DMS 273 (cell line): Measurements from ENCODE around the gene PLXDC2.
"Not testable (repeated sequence)": the region's sequence is repeated elsewhere in the genome, so short reads cannot be mapped to it uniquely, and the experiment has no call there.

Source experiments
- DNase-seq: peaks from one replicate; lab custom pipeline; 2025; ENCODE audit not compliant: unreplicated experiment; lab: John Stamatoyannopoulos, UW

PLXDC2 gene

DNA sequence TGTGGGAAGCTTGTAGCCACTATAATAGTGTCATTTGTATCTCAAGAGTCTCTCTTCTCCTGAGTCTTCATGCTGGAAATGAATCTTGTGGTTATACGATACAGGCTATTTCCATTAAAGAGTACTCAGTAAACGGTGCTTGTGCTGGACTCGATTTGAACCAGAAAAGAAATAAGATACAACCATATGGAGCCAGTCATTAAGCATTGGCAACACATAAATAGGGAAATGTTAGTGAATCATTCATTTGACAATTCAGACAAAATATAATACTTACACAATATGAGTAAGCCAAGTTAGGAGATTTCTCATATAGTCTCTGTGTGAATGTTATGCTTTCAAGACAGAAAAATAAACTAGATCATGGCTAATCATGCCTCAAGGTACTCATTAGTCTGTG is 356.8 kb downstream of the PLXDC2 start:
- no peak for DNase-seq

DNA sequence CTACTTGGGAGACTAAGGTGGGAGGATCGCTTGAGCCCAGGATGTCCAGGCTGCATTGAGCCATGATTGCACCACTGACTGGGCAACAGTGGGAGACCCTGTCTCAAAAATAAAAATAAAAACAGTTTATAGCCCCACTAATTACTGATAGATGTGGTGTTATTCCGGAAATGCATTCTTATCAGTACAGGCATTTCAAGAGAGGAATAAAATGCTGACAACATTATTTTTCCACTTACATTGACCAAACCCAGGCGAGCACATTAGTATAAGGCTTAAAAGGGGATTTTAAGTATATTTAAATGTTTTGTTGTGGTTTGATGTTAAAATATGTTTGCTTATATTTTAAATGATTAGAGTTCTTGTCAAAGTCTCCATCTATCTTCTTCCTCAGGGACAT is 359.5 kb downstream of the PLXDC2 start:
- no peak for DNase-seq

DNA sequence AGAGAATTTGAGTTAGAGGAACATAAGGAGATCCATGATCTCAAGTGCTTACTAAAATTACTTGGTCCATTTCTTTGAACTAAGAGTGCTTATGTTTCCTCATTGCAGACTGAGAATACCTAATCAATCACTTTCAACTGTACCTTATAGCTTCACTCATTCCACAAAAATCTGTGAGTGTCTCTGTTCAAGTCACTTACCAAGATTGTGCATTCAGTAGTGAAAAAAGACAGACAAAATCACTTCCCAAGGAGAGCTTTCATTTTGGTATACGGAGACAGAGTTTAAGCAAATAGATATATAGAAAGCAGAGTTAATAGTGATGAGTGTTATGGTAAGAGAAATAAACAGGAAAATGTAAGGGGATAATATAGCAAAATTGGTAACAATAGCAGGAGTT is 364.5 kb downstream of the PLXDC2 start:
- DNase-seq: no peak

DNA sequence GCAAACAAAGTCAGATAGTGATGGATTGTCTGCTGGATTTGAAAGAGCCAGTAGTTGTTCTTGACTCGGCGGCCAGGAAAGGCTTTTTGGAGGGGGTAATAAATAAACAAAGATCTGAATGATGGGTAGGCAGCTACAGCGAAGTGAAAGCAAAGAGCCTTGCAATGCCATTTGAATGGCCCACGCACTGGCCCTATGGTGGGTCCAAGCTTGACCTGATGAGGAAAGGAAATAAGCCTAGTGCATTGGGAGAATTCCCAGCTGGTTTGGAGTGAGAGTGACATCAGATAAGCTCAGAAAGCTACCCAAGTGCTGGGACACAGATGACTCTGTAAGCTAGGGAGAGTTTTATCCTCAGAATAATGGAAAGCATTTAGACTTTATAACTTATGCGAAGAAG is 365.2 kb downstream of the PLXDC2 start:
- no peak for DNase-seq

DNA sequence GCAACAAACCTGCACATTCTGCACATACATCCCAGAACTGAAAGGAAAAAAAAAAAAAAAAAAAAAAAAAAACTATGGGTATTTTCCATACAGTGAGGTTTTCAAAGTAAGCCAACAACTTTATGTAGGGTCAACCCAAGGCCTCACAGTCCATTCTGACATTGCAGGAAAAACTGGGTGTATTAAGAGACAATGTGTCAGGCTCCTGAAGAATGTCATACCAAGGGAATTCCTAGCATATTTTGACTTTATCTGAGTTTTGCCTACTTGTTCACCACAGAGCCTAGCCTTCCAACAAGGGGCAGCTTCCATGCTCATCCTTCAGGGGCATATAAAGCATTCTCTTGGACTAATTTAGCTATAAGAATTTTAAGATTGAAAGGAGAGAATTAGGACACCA is 368.9 kb downstream of the PLXDC2 start:
- DNase-seq: no peak

DNA sequence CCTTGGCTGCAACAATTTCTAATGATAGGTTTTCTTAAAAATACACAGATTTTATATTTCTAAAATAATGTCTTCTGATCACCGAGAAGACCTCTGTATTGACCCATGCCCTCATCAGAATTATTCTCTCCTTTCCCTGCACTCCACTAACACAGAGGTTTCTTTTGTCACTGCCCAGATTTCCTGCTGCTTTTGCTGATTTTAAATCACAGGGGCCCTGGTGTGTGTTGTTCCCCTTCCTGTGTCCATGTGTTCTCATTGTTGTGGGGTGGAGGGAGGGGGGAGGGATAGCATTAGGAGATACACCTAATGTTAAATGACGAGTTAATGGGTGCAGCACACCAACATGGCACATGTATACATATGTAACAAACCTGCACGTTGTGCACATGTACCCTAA is 375.2 kb downstream of the PLXDC2 start:
- not testable (repeated sequence) for DNase-seq

DNA sequence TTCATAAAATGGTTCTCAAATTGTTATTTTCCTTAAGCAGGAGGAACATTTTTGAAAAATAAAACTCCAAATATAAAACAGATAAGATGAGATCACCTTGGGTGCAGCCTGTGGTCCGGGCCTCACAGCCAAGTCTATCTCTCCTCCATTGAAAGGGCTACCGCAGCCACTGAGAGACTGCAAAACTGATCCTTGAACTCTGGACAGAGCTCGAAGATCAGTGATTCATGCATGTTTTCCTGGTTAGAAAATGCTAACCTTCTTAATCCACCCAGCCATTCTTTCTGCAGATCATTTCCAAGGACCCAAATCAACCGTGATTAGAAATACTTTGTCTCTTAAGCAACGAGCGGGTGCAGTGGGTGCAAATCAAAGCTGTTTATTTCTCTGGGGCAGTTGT is 378.8 kb downstream of the PLXDC2 start:
- DNase-seq: no peak

DNA sequence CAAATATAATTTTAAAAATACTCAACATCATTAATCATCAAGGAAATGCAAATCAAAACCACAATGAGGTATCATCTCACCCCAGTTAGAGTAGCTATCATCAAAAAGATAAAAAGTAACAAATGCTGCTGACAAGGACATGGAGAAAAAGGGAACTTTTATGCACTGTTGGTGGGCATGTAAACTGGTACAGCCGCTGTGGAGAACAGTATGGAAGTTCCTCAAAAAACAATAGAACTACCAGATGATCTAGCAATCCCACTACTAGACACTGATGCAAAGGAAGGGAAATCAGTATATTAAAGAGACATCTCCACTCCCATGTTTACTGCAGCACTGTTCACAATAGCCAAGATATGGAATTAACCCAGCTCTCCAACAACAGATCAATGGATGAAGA is 384.5 kb downstream of the PLXDC2 start:
- no peak for DNase-seq

DNA sequence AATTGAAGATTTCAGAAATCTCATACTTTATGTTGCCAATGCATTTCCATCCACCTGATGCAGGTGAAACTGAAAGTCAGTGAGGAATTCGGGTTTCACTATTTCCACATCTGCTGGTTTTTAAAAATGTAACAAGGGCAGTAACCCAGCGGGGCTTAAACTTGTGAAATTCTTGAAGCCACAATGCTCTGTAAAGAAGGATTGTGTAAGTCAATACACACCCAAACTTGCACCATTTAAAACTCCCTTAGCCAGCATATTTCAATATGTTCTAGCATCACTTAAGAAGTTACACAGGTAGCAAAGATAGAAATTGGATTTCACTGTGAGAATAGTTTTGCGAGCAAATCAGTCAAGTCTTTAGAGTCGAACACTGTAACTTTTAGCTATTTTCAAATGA is 386.1 kb downstream of the PLXDC2 start:
- DNase-seq: no peak

DNA sequence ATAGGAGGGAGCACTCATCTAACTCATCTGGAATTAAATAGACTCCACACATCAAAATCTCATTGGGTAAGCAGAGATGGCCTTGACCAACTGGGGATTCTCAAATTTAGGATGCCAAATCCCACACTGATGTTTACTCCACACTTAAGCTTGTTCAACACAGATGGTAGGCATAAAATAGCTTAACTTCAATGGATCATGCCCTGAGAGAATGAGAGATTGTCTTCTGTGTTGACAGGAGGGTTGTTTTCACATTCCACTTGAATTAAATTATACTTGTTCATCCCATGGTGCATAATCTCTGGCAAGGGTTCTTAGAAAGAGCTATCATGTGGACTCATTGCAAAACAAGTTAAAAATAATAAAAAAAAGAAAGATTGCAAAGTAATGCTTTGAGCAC is 391.4 kb downstream of the PLXDC2 start:
- DNase-seq: no peak

DNA sequence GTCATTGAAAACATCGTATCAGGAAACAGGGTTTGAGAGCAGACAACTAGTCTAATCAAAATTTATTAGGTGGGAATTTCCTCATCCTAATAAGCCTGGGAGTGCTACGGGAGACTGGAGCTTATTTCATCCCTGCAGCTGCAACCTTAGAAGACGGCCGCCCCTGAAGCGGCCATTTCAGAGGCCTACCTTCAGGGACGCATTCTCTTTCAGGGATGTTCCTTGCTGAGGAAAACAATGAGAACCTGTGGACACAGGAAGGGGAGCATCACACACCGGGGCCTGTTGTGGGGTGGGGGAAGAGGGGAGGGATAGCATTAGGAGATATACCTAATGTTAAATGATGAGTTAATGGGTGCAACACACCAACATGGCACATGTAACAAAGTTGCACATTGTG is 392.9 kb downstream of the PLXDC2 start:
- not testable (repeated sequence) for DNase-seq

DNA sequence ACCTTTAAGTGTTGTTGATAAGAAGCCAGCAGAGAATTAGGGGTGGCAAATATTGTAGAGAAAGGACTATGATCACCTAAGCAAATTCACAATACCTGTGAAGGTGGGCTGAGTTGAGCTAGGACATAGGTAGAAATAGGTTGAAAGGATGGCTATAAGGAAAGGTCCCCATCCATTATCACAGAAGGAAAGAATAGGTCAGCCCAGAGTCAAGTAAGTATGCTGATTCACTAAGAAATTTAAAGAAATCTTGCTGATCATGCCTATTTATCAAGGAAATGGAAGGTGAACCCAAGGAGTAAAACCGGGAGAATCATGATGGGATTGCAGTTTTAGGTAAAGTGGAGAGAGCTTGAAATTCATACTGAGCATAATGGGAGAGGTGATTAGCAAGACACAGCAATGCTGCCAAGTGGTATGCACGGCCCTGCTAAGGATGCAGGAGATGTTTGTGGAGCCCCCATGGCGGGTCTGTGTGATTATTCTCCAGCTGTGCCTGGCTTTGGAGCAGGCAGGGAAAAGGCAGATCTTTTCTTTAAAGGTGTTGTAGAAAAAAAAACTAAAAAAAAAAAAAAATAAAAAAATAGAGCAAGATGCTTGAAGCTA is 399.4 kb downstream of the PLXDC2 start:
- no peak for DNase-seq

DNA sequence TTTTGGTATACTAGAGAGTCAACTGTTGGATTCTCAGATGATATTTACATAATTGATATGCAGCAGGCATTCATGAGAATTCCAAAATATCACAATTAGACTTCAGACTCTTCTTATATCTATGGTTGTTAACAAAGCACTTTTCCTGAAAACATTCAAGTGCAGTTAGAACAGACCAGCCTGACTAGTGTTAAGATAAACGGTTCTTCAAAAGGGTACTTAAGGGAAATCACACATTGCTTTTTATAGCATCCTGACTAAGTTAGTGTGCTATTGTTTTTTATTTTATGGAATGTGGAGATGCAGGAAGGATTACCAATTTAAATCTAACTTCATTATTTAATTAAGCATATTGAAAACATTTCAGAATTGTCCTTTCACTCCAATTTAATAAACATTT is 405.1 kb downstream of the PLXDC2 start:
- no peak for DNase-seq

DNA sequence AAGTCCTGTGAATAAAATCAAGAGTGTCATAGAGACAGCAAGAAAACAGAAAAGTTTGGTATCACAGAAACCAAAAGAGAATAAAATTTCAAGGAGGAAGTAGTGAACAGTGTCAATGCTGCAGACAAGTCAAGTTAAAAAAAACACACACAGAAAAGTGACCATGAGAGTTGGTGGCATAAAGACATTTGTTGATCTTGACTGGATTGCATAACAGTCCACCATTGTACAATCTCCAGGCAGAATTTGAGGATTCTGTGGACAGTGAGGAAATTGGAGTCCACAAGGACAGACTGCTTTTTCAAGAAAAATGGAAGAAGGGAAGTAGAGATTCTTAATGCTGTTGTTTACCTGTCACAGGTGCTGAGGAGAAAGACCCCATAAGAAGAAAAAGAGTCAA is 412.5 kb downstream of the PLXDC2 start:
- DNase-seq: no peak

DNA sequence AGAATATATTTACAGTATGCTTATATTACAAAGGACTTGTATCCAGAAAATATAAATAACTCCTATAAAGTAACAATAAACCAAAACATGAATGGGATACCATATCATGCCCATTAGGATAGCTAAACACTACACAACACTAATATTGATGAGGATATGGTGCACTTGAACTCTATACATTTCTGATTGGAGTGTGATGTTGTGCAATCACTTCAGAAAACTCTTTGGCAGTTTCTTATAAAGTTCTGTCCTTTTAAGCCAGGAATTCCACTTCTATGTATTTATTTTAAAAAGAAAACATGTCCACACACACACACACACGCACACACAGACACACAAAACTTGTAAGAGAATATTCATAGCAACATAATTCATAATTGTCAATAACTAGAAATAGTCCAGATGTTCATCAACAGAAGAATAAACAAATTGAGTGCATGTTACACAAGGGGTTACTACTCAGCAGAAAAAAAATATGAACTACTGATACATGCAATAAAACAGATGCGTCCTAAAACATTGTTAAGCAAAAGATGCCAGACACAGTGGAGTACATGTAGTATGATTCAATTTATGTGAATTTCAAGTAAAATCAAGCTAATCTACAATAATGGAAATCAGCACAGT is 416.0 kb downstream of the PLXDC2 start:
- DNase-seq: no peak

DNA sequence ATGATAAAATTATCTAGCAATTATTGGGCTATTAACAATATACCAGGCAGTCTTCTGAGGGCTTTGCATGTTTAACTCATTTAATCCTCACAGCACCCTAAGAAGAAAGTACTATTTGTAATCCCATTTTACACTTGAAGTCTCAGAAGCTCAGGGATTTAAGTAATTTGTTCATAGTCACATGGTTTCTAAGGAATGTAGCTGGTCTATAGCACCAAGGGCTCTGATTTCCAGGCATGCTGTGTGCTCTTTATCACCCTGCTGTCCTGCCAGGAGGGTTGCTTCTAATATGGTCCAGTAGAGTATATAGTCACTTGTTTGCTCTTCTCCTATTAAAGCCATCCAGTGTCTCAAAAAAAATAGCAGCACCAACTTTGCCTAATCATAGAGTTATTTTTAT is 417.2 kb downstream of the PLXDC2 start:
- DNase-seq: no peak

DNA sequence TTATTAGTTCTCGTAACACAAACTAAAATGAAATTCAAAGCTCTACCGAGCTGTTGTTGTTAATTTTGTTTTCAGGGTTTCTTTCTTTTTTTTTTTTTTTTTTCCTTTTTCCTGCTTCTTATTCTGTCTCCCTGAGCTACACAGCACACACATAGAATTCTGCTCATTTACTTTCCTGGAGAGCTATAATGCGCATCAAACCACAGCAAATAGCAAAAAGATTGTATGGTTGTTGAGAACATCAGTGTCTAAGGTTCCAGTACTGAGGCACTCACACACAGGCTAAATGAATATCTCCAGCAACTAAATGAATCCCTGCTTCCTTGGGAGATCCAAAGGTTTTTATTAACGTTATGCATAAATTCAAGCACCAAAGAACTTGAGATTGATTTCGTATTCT is 418.3 kb downstream of the PLXDC2 start:
- DNase-seq: no peak

DNA sequence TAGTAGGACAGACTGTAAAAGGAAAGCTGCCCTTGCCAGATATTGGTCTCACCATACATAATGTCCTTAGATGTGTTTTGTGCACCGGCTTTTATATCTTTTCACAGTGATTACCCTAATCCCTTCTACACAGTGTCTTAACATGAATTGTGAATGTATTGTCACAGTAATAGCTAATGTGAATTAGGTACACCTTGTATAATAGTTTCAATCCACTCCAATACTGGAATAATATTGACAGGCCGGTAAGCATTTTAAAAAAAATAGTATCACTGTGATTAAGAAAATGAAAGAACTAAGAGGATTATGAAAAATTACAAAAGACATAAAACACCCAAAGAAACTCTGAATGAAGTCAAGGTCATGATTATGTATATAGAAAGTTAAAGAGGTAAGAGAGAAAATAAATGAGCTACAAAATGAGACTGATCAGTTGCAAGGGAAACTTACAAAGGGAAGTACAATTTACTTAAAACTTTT is 420.9 kb downstream of the PLXDC2 start:
- DNase-seq: no peak

DNA sequence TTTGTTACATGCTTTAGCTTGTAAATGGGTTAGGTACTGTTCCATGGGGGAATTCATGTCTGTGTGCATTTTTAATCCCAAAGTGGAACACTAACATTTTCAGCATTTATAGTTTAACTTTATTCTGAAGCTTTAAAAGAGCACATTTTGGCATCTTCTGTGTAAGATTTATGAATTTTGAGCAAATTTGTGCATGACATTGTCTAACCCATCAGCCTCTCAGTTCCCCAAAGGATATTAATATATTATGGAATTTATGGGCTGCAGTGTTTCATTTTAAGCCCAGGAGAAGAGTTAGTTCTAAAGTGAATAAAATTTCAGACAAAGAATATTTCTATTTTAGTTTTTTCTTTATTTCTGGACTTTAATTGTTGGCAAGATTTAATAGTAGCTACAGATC is 421.4 kb downstream of the PLXDC2 start:
- DNase-seq: no peak

DNA sequence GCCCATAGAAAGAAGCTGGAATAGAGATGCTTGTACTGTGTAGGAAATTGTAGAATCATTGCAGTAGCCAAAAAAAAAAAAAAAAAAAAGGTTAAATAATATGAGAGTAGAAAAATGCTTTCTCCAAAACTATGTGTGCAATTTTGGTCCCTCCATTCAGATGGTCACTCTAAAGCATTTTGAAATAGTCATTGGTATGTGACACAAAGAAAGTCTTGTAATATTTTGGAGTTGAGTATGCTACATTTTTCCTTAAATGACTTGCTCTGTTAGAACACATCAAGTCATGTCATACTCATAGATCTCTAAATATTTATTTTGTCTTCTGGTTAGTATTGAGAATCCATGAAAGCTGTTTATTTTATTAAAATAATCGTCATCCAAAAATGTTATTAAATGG is 424.4 kb downstream of the PLXDC2 start:
- no peak for DNase-seq

DNA sequence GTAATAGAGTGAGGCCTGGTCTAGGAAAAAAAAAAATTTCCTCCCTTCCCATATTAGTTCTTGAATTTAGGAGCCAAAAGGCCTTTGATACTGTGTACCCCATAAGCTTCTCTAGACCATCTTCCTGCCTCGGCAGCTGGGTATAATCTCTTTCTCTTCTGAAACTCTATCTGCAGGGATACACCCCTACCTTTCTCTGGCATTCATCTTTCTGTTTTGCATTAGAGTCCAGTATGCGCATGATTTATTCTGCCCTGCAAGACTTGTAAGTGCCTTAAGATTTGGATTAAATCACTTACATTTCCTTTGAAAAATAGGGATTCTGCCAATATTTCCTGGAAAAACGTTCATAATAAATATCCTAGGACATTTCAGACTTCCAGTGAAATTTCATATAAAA is 431.2 kb downstream of the PLXDC2 start:
- no peak for DNase-seq

DNA sequence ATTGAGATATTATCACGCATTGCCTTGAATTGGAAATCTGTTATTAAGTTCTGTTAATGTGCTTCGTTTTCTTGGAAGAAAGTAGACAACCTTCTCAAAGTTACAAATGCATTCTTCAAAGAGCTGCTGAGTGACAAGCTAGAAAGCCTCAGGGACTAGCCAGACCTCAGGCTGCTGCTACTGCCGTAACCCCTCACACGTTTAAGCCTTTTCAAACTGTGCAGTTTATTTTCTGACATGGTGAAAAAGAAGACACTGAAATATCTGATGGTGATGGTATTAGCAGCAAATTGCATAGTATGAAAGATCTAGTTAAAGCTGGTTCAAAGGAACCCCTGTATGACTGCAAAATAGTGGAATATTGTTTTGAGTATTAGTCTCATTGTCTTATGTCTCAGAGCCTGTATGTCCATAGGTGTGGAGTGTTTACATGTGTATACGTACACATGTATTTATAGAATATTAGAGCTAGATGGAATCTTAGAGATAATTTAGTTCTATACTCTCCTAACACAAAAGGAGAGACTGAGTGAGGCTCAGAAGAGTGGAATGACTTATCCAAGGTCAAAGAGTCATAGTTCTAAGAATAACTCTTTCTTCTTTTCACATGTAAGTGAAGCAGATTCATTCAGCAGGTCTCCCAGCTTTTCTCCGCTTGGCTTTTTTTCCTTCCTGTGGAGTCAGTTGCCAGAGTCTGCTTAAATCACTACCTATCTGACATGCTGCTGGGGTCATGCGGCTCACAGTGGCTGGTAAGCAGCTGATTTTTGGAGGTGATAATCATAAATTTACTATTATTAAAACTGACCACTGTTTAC is 431.9 kb downstream of the PLXDC2 start:
- no peak for DNase-seq
